NCI-H1417 (cell line): Measurements from ENCODE around the gene CCDC183.
A peak's percentile ranks its signal among the peaks of the same experiment; 100 is the strongest.
"Not testable (repeated sequence)": the region's sequence is repeated elsewhere in the genome, so short reads cannot be mapped to it uniquely, and the experiment has no call there.

Source experiments
- DNase-seq, 3 experiments: peaks; one replicate each; lab custom pipeline; 2025; lab: John Stamatoyannopoulos, UW

CCDC183 gene

DNA sequence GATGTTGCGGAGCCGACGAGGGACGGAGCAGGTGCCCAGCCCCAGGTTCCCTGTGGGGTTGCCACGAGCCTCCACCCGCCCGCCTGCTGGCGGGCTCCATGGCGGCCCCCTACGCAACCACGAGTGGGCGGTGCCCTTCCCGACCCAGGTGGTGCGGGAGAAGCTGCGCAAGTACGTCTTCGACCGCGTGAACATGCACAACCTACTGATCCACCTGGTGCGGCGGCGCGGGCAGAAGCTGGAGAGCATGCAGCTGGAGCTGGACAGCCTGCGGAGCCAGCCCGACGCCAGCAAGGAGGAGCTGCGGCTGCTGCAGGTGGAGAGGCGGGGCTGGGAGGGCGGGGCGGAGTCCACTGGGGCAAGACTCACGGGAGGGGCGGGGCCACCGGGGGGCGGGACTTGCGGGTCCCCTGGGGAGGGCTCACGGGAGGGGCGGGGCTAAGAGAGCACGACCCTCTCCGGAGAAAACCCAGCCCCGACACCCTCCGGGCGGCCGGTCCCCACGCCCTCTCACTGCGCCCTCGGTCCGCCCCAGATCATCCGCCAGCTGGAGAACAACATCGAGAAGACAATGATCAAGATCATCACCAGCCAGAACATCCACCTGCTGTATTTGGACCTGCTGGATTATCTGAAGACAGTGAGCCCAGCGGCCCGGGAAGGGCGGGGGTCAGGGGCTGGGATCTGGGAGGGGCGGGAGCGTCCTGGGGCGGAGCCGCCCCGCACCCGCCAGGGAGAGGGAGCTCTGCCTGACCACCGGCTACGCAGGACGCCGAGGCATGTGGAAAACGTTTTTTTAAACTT, 3.9 kb downstream of the CCDC183 start:
- peak; percentile 79 to 97 (median 96) for DNase-seq

DNA sequence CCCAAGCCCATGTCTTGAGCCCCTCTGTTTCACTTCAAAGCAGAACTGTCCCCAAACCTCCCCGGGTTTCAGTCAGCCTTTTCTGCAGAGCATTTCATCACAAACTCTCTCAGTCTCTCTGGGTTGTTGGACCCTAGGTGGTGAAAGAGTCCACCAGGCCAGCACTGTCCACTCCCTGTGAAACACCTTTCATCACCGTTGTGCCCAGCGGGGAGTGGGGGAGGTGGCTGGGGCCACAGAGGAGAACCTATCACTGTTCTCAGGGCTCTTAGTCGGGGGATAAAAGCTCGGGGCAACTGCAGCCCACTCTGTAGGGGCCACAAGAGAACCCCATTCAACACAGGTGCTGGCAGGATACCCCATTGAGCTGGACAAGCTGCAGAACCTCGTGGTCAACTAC, 6.2 kb downstream of the CCDC183 start:
- DNase-seq = no peak

DNA sequence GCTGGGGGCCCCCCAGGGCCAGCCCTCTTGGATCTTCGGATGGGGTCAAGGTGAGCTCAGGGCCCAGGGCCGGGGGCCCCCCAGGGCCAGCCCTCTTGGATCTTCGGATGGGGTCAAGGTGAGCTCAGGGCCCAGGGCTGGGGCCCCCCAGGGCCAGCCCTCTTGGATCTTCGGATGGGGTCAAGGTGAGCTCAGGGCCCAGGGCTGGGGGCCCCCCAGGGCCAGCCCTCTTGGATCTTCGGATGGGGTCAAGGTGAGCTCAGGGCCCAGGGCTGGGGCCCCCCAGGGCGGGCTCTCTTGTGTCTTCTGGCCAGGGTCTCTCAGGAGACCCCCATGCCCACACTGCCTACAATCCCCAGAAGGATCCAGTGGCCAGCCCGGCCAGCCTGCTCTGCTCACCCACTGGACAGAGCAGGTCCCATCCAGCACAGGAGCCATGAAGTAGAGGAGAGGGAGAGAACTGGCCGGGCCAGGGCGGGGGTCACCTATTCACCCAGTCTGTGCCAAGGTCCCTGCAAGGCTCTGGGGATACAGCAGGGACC, 6.9 kb downstream of the CCDC183 start:
- DNase-seq = not testable (repeated sequence)

- no peak for DNase-seq
Observed at GRCh38 chr9:136803551-136804508, 7.7 kb downstream of the CCDC183 start.

- no peak for DNase-seq
Observed at GRCh38 chr9:136804509-136805206, 8.5 kb downstream of the CCDC183 start.

DNA sequence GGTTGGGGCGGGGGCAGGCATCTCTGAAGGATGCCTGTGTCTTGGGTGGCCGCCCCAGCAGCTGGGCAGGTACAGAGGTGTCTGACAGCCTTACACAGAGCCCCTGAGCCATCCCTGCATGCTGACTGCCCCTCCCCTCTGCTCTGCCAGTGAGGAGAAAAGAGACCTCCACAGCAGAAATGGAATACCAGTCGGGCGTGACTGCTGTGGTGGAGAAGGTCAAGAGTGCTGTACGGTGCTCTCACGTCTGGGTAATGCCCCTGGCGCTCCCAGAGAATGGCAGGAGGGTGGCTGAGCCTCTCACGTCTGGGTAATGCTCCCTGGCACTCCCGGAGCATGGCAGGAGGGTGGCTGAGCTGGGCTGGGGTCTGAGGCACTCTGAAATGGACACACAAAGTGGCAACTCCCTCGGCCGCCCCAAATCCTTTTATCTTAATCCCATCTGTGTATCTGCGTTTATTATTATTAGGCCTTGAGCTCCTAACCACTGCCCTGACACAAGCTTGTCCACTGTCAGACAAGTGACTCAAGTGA, 9.1 kb downstream of the CCDC183 start:
- DNase-seq = peak in 1 of 3 experiments; percentile 15

DNA sequence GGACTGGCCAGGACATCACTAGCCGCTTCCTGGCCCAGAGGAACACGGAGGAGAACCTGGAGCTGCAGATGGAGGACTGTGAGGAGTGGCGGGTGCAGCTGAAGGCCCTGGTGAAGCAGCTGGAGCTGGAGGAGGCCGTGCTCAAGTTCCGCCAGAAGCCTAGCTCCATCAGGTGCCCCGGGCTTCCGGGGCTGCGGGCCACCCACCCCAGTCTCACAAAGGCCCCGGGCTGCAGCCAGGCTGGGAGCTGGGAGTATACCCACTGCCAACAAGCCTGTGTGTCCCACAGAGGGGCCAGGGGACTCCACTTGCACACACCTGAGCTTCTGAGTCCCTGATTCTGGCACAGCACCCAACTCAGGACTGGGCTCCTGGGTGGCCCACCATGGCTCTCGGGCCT, 9.9 kb downstream of the CCDC183 start:
- no peak for DNase-seq

DNA sequence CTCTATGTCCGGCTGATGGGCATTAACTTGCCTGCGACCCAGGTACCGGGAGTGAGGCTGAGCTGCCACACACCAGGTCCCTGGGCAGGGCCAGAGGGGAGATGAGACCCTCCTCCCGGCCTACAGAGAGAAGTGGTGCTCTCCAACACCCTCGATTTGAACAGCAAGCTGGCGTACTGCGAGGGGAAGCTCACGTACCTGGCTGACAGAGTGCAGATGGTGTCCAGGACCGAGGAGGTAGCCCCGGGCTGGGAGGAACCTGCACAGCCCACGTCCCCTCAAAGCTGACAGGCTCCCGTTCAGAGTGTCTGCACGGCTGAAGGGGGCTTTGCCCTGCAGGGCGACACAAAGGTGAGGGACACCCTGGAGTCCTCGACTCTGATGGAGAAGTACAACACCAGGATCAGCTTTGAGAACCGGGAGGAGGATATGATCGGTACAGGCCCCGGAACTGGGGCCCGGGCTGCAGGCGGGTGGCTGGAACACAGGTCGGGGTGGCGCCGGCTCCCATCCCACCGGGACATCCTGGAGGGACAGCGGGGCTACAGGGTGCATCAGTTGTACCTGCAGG, 10.6 kb downstream of the CCDC183 start:
- no peak for DNase-seq

- peak; percentile 81 to 94 (median 93) for DNase-seq
Observed at GRCh38 chr9:136807281-136808074, 11.3 kb downstream of the CCDC183 start, which contains the start of gene RABL6. RABL6 (plus strand) TSS chr9:136807948; CDS start chr9:136808197, 249 bp downstream.

DNA sequence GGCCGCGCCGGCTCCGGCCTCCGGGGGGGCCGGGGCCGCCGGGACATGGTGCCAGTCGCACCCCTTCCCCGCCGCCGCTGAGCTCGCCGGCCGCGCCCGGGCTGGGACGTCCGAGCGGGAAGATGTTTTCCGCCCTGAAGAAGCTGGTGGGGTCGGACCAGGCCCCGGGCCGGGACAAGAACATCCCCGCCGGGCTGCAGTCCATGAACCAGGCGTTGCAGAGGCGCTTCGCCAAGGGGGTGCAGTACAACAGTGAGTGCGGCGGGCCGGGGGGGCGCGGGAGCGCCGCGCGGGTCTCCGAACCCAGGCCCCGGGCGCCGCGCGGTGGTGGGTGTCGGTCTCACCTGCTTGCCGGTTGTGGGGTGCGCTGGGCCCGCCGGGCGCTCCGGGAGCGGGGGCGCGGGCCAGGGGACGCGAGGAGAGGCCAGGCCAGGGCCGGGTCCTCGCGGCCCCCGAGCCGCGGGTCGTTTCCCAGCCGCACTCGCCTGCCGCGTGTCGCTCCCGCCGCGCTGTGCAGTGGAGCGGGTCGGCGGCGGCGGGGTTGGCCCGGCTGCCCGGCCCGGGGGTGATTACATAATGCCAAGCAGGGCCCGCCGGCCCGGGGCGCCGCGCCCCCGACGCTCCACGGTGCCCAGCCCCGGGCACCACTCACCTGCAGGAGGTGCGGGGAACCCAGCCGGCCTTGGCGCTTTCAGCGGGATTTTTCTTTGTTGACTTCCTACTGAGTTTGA, 12.1 kb downstream of the CCDC183 start:
- DNase-seq = peak; percentile 10 to 65 (median 59)

- DNase-seq = no peak
Observed at GRCh38 chr9:136808806-136809158, 12.6 kb downstream of the CCDC183 start.

DNA sequence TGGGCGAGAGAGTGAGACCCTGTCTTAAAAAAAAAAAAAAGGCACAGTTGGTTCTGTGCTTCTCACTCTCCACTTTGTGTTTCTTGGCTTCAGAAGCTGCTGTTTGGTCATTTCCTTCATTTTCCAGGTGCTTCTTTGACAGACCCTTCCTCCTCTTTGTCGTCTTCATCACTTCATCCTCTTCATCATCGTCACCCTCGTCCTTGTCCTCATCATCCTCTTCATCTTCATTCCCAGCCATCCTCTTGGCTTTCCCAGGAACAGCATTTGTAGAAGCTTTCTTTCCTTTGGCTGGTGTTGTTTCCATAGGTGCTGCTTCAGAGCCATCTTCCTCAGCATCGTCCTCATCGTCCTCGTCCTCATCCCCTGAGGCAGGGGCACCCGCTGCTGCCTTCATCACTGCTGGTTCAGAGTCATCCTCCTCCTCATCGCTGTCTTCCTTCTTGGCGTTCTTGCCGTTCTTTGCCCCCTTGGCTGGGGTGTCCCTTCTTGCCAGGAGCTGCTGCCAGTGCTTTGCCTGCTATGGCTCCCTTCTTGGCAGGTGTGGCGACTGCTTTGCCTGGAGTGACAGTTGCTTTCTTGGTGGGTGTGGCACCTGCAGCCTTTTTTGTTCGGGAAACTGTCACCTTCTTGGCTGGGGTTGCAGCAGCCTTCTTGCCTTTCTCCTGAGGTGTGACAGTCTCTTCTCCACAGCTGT, 18.7 kb downstream of the CCDC183 start:
- DNase-seq = no peak

DNA sequence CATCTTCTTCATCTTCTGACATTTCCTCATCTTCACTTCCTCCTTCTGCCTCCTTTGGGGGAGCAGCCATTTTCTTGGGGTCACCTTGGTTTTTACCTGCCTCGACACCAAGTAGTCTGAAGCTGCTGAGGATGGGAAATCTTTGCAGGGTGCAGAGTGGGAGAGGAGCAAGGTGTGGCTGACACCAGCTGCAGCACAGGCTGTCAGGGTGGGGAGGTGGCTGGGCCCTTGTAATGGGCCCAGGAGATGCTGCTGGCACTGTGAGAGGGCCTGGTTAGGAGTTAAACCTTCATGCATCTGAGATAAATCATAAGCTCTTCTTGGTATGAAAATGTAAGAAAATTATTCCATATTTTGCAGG, 19.3 kb downstream of the CCDC183 start:
- no peak for DNase-seq

DNA sequence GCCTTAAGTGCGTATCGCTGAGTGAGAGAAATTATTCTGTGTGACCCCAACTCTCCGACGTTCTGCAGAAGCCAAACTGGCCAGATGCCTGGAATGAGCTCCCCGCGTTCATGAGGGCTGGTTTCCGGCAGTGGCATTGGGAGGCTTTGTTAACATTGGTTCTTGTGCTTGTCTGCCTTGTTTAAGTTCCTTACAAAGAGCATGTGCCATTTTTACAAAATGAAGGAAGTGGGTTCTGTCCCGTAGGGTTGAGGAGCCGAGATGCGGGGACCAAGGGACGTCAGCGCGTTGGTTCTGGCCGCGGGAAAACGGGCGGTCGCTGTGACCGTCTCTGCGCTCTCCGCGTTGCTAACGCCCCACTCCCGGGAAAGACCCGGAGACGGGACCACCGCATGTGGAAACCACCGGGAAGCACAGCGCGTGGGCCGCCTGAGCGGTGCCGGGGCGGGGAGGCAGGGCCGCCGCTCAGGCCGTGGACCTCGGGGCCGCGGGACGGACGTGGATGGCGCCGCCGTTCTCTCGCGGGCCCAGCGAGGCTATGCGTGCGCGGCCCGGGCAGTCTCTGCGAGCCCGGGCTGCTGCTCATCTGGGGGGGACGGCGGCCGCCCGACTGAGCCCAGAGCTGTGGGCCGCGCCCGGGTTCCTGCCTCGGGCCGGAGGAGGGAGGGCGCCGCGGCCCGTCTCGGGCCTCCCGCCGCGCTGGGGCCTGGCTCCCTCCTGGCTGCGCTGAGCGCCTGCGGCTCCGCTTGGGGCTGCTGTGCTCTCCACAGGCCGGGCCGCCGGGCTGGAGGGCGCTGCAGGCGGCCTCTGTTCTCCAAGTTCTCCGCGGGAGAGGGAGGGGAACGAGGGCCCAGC, 25.1 kb downstream of the CCDC183 start:
- DNase-seq = no peak

GRCh38 chr9:136821826-136822544, 25.8 kb downstream of the CCDC183 start:
- no peak for DNase-seq

DNA sequence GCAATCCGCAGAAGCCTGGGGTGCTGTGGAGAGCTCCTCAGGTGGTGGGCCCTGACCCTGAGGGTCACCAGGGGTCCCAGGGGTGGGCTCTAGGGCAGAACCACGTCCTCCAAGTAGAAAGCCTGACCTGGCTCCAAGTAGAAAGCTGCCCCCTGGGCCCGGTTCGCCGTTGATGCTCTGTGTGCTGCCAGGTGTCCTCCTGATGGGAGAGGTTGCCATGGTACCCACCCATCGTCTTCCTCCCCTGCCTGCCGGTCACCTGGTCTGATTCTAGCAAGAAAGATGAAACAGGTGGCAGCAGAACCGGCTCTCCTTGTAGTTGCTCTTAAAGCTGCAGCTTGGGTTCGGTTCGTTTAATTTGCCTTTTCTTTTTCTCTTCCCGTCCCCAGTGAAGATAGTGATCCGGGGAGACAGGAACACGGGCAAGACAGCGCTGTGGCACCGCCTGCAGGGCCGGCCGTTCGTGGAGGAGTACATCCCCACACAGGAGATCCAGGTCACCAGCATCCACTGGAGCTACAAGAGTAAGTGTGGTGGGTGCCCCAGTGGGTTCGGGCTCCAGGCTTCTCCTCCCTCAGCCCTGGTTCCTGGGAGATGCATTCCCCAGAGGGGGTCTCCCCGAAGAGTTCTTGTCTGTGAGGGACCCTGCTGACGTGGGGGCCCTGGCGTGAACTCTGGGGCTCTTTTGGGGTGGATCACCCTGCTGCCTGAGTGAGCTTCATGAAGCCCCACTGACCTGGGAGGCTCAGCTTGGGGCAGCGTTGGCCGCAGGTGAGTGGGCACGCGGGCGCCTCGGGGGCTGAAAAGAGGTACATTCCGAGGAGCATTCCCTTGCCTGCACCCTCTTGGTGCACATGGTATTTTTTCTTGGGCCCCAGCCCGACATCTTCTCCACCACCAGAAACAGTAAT, 27.3 kb downstream of the CCDC183 start:
- DNase-seq = peak in 2 of 3 experiments; percentile 85 to 93
